MM.1S (cell line): ENCODE results near the gene DMWD.

ENCODE experiments used
- EZH2 ChIP-seq: fragments of 300-600 bp; sonication (generic); optimal IDR thresholded peaks from 2 replicates; pipeline ENCODE3; 2017; ENCODE audit warnings: low read depth, mild to moderate bottlenecking, antibody characterized with exemption, low read length, mixed read lengths
- EZH2phosphoT487 ChIP-seq: fragments of 300-600 bp; sonication (generic); IDR thresholded peaks from 2 replicates; pipeline ENCODE4 v1.6.1; 2018; ENCODE audit warnings: antibody characterized with exemption, low read length
- TF ChIP-seq, protein P1 (sequence below): fragments of 300-600 bp; sonication (generic); IDR thresholded peaks from 2 replicates; pipeline ENCODE4 v1.5.1; 2016; ENCODE audit warnings: antibody characterized with exemption, low read length, mixed read lengths

GRCh38 chr19:45784096-45784495 lies 8.5 kb downstream of the DMWD start:
- TF ChIP-seq, protein P1, sequence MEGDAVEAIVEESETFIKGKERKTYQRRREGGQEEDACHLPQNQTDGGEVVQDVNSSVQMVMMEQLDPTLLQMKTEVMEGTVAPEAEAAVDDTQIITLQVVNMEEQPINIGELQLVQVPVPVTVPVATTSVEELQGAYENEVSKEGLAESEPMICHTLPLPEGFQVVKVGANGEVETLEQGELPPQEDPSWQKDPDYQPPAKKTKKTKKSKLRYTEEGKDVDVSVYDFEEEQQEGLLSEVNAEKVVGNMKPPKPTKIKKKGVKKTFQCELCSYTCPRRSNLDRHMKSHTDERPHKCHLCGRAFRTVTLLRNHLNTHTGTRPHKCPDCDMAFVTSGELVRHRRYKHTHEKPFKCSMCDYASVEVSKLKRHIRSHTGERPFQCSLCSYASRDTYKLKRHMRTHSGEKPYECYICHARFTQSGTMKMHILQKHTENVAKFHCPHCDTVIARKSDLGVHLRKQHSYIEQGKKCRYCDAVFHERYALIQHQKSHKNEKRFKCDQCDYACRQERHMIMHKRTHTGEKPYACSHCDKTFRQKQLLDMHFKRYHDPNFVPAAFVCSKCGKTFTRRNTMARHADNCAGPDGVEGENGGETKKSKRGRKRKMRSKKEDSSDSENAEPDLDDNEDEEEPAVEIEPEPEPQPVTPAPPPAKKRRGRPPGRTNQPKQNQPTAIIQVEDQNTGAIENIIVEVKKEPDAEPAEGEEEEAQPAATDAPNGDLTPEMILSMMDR, result no peak
- TF ChIP-seq EZH2 (no peak), EZH2phosphoT487 (no peak)
